Inflammatory macrophage (primary cell): ENCODE measurements around the gene PNPLA1.
A peak's percentile ranks its signal among the peaks of the same experiment; 100 is the strongest.

Source experiments
- DNase-seq, 2 donors: peaks; one replicate each; pipeline ENCODE4 v3.0.0-alpha.2; 2020 to 2022

Gene PNPLA1

DNA sequence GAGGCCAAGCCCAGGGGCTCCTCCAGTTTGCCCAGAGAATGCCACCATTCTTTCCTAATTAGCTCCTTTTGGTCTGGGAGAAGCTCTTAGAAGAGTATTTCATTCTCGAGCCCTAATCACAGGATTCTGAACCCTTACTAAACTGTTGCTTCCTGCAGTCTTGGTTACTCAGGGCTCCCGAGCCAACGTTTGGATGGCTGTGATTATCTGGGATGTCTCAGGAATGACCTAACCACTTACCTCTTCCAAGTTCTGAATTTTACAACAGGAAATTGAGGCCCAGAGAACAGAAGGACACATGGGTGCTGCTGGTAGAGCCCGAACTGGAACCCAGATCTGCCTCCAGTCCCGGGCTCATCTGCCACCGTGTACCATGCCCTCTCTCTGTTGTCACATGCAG lies 22.2 kb upstream of the PNPLA1 start:
- no peak for DNase-seq

DNA sequence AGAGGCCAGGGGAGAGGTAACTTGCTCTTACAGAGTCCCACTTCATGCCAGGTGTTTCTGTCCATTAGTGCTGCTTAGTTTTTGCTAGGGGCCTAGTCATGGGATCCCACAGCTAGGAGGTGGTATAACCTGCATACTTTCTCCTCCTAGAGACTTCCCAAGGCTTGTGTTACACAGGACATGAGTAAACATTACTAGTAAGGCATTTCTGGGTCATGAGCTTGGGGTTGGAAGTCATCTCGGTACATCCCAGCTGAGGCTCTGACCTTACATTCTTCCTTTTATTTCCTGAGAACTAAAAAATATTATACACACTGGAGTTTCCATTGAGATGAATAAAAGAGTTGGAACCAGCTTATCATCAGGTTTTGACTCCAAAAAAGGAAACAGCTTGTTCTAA lies 20.9 kb upstream of the PNPLA1 start:
- no peak for DNase-seq

DNA sequence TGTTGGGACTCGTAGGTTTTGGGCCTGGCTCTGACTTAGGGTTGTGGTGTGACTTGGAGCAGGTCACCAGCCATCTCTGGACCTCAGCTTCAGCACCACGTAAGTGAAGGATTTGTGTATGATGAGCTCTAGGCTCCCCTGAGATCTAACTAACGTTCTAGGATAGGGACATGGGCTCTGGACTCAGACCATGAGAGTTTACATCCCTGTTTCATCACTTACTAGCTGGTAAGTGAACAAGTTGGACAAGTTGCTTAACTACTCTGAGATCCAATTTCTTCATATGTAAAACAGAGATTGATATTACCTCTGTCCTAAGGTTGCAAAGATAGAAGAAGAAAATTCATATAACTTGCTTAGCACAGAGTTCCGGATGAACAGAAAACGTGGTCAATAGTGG lies 20.3 kb upstream of the PNPLA1 start:
- no peak for DNase-seq

DNA sequence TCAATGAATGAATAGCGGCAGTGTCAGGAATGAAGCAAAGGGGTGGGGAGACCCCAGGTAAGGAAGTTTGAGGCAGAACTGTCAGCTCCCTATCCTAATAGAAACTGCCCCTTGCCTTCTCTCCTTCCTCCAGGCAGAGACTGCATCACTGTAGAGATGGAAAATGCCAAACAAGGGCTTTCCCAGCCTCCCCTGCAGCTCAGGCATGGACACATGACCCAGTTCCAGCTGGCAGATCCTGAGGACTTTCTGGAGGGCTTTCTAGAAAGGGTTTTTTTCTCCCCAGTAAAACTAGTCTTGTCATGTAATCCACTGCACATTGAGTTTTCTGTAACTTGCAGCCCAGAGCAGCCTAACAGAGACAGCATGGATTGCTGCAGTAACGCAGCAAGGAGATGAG lies 17.9 kb upstream of the PNPLA1 start:
- no peak for DNase-seq

DNA sequence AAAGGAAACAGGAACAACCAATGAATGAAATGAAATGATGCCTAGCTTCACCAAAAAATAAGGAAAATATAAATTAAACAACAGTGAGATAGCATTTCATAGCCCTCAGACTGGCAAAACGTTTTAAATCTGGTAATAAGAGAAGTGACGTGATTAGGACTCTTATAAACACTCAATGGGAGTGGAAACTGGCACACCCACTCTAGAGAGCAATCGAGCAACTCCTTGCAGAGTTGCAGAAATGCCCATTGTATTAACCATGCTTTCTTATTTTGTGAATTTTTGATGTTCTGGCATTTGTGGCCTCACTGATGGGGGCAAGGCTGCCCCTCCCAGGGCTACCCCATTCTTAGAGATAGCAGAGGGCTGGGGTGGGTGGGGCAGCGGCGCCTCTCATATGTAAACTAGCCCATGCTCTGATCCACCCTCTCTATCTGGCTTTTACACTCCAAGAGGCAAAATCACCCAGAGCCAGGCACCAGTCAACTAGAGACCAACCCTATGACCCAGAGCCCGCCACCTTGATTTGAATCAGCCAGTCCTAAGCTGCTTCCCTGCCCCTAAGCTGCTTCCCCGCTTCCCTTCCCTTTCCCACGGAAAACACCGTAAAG lies 6.4 kb upstream of the PNPLA1 start:
- no peak for DNase-seq

DNA sequence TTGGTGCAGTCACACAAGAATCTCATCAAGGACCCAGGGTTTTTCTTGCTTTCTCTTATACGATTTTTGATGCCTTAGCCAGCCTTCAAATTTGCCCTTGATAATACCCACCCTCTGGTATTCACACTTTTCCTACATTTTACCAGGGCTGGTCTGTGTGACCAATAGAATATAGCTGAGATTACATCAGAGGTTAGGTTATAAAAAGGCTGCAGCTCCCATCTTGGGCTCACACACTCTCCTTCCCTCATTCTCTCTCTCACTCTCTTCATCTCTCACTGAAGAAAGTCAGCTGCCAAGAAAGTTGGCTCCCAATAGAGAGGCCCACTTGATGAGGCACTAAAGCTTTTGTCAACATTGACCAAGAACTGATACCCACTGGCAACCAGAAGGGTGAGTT lies 4.1 kb upstream of the PNPLA1 start:
- DNase-seq = no peak

DNA sequence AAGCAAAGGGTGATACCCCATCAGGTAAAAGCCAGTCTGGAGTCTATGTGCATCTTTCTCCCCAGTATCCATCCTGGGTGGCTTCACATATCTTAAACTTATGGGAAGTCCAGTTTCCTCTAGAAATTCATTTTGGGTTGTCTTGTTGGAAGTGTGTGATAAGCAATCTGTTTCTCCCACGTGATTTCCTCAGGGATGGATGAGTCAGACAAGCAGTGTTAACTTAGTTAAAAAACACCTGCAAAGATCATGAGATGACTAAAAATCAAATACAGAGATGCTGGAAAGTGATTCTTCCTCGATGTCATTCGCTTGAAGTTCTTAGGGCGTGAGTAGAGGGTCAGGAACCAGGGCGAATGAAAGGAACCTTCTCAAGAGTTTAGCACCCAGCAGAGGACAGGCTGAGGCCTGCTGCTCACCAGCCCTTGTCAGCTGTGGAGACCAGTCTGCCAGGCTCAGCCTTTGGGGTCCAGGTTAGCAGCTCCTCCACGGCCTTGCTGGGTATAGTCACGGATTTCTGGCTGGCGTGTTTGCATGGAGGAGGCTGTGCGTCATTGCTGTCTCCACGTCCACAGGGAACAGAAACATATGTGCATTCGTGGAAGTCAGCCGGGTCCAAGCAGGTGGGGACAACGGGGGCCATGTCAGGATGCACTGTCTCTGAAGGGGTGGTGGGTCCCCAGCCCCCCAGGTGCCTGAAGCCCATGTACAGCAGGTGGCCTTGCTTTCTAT lies 2.8 kb upstream of the PNPLA1 start:
- DNase-seq = no peak

DNA sequence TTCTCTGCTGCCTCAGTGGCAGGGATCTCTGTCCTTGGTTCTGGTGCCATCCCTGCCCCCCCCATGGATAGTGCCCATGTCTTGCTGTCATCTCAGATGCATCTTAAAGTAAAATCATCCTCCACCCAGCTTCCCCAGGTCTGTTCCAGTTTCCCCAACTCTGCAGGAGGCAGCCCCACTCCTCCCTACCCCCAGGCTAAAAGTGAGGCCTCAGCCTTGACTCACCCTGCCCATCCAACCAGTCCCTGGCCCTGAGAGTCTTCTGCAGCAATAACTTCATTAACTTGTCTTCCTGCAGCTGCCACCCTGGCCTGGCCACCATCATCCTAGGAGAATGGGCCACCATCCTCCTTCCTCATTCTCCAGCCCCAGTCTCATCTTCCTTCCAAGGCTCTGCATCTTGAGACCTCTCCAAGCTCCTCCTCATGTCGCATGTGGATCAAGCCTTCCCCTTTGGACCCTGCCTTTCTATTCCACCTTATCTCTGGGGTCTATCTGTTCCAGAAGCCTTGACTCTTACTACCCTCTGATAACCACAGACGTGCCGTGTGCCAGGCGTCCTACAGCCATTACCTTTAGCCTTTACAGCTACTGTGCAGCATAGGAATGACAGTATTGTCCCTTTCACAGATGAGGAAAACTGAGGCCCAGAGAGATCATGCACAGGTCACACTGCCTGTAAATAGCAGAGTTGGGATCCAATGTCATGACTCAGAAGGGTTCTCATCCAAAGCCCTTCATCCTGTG lies 2.0 kb upstream of the PNPLA1 start:
- no peak for DNase-seq

DNA sequence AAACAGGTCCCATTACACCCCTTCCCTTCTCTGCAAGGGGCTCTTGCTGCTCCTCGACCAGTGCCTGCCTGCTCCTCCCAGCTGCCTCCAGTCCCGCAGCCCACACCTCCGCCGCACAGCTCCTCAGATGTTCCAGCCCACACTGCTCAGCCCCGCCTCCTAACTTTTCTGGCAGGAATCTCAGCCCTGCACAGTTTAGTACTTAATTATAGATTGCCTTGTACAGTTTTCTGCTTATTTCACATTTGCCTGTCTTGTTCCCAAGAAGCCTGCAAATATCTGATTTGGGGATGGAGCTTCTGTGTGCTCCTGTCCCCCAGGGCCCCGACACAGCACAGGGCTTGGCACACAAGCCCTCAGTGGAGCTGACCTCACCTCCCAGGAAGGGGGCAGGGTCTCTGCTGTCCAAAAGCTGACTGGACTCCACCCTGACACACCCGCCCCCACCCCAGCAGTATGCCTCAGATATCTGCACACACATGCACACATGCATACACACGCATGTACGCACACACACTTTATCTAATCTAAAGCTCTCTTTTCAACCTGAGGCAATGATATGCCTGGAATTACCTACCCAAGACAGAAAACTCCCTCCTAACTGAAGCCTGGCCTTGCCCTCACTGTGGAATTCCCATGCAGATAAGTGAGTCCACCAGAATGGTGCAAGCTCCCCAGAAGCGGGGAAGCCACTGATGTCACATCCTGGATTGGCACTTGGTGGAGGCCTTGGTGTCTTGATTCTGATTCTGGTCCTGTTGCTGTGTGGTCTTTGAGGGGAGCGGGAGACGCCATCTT lies 1.2 kb upstream of the PNPLA1 start:
- DNase-seq = no peak

DNA sequence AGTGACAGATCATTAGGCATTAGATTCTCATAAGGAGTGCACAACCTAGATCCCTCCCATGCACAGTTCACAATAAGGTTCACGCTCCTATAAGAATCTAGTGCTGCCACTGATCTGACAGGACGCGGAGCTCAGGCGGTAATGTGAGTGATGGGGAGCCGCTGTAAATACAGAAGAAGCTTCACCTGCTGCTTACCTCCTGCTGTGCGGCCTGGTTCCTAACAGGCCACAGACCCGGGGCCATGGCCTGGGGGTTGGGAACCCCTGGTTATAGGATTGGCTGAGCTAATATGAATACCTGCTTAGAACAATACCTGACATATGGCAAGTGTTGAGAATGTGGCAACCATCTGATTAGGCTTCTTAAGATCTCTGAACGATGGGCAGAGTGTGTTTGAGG lies 2.4 kb downstream of the PNPLA1 start:
- DNase-seq = no peak

DNA sequence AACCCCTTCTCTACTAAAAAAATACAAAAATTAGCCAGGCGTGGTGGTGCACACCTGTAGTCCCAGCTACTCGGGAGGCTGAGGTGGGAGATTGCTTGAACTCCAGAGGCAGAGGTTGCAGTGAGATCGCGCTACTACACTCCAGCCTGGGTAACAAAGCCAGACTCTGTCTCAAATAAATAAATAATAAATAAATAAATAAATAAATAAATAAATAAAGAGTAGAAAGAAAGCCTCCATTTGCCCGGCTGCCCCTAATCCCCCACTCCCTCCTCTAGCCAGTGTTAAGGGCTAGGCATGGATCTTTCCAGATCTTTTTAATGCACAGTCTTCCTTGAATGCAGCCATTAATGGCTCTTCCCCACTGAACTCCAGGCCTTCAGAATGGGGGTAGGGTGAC lies 3.2 kb downstream of the PNPLA1 start:
- no peak for DNase-seq

DNA sequence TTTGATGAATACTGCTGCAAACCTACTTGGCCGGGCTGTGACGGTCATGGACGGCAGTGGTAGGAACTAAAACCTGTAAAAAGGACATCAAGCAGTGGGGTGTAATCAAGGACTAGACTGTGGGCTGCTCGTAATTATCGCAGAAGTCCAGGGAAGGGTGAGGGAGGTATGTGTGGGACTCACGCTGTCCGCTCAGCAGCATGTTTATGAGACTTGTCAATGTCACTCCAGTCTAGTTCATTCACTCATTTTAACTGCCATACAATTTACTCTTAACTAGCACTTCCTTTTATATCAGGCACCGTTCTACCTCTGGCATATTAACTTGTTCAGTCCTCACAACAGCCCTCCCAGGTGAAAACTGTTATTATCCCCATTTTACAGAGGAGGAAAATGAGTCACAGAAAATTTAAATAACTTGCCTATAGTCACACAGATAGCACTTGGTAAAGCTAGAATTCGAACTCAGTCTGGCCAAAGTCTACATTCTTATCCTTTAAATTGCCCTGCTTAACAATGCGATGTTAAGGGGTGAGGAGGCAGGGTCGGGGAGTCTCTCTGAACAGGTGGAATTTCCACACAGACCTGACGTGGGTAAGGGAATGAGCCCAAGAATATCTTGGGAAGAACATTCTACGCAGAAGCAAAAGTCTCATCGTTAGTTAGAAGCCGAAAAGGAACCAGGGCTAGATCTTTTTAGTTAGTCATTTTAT lies 4.1 kb downstream of the PNPLA1 start:
- no peak for DNase-seq

DNA sequence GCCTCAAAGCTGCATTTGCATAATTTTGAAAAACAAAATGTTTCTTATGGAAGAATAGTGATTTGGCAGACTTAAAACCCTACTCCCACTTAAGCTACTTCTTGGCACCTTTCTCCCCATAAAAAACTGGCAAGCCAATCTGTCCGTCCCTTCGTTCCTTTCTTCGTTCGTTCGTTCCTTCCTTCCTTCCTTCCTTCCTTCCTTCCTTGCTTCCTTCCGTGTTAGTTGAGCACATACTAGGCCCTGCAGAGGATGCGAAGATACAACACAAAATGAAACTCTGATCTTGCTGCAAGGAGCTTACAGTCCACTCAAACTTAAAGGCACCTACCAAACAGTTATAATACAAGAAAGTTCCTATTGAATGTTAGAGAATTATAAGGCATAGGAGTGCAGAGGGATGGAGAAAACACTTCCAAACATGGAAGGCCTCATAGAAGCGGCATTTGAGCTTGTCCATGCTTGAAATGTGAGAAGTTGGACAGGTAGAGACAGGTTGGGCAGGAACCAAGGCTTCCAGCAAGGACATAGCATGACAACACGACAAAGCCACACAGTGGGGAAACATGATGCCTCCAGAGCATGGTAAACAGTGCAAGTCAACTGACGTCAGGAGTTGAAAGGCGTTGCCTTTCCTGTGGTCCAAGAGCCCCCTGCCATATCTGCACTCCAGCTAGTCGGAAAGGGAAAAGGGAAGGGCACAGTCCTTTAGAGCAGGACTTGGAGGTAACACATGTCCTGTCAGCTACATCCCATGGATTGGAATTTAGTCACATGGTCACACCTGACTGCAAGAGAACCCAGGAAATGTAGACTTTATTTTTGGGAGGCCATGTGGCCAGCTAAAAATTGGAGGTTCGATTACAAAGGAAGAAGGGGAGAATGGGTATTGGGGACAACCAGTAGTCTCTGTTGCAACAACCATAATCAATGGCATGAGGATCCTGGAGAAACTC lies 7.0 kb downstream of the PNPLA1 start:
- DNase-seq = no peak

DNA sequence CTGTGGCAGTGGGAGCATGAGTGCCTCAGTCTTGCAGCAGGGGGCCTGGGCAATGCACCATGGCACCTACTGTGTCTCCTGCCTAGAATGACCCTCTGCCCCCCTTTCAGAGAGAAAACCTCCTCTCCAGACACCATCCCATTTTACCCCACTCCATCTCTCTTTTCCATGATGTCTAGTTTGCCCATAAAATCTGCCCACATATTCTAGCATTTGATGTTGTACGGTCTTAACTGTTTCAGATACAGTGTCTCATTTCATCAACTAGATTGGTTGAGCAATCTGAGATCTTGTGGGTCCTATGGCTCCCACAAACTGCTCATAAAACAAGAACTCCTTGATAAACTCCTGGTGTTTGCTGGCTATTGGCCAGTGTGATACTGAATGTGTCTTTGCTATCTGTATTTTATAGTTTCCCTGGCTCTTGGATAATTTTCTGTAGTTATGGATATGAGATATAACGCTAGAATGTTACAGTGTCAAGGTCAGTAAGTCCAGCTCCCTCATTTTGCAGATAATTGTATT lies 8.1 kb downstream of the PNPLA1 start:
- peak; percentile 18 to 21 for DNase-seq

DNA sequence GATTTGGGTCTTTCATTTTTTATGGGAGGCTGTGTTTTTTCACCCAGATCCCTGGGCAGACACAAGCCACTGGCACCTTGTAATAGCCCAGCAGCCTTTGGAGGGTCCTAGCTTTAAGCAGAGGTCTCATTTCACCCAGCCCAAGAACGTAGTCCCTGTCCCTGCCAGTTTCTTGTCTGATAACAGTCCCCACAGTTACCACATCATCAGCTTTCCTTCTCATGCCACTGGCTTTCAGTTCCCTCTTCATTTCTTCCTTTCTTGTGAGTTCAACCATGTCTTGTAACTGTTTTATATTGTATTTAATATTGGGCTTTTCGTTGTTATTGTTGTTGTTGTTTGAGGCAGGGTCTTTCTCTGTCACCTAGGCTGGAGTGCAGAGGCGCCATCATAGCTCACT lies 10.6 kb downstream of the PNPLA1 start:
- peak; percentile 38 to 48 for DNase-seq

DNA sequence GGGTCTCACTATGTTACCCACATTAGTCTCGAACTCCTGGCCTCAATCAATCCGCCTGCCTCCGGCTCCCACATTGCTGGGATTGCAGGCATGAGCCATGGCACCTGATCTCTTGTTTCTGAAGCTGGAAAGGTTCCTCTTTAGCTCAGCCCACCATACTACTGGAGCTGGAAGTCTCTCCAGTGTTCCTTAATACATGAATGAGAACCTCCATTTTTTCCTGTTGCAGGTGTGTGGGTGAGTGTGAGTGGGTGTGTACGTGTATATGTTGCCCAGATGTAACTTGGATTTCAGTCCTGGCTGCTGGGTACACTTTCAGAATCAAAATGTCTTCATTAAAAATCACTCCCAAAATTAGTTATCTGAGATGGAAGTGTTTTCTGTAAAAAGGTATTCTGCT lies 11.1 kb downstream of the PNPLA1 start:
- DNase-seq = peak in 1 of 2 donors; percentile 32

DNA sequence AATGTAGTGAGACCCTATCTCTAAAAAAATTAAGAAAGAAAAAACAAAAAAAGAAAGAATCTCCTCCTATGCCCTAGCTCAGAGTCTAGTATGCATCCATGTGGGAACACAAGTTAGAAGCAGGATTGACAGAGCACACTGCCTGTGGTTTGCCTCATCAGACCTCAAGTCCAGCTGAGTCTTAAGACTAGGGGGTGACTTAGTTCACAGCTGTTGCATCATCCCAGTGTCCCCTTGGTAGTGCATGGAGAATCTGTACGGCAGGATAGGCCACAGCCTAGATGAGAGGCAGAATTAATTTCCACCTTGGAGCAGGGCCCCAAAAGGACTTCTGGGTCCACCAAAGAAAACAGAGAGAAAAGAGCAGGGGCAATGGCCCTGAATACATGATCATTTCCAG lies 13.7 kb downstream of the PNPLA1 start:
- peak; percentile 7 to 28 for DNase-seq

DNA sequence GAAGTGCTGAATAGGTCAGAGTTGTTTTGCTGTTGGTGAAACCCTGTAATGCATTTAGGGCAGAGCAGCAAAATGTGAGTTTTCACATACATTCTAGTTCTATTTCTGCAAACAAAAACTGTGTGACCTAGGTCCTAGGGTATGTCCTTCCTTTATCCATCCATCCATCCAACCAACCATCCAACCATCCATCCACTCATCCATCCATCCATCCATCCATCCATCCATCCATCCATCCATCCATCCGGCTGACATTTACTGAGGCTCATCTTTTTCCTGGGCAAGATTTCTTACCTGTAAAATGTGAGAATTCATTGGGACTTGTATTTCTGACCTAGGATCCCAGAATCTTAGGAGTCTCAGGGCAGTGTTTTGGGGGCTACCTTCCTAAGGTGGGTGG lies 14.5 kb downstream of the PNPLA1 start:
- DNase-seq = no peak

DNA sequence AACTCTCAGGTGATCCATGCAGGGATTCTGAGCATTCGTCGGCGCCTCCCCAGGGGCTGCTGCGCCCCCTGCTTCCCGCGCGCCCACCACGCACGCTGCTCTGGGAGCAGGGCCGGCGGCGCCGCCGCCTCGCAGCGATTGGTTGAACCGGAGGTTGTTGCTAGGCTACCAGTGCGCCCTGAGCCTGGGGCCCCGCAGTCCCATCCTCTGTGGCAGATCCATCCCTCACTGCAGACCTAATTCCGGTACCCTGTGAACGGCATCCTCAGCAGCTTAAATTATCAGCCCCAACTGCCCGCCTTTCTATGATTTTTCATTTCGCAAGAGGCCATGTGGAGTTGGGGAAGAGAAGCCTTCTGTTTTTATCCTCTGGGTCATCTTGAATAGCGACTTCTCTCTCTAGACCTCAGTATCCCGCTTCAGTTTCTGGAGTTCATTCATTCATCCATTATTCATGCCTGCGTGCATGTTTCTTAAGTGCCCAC lies 15.4 kb downstream of the PNPLA1 start:
- peak; percentile 24 to 25 for DNase-seq

DNA sequence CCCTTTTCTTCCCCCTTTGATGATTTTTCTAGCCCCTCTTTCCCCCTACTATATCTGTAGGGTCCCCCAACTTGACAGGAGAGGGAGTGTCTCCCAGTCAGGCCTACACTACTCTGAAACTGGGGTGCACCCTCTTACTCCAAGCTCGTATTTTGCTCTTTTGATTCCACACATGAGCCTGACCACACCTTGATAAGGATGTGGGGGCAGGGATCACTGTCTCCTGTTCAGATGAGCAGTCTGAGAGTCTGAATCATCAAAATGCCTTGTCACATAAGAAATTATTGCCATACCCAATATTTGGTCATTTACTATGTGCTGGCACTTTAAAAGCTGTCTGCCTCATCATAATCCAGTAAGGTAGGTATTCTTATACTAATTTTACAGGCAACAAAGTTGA lies 15.9 kb downstream of the PNPLA1 start:
- DNase-seq = no peak

DNA sequence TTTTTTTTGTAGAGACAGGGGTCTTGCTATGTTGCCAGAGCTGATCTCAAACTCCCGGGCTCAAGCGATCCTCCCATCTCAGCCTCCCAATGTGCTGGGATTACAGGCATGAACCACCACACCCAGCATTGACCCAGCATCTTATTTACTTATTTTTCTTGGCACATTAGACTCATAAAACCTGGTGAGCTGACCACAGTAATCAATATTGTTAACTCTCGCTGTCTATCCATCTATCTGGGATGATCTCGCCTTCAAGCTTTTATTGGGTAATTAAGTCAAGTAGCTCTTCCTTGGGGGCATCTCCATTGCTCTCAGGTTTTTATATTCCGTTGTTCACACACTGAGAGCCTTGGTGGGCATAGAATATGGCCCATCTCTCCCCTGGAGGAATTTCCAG lies 17.0 kb downstream of the PNPLA1 start:
- no peak for DNase-seq
